Mammary epithelial cell (primary cell): ENCODE results near the gene PRR4.

Experiments used
- EZH2 ChIP-seq: IDR thresholded peaks from 2 replicates; pipeline ENCODE4 v1.6.1; 2012; ENCODE audit warnings: low read length, inconsistent platforms, borderline replicate concordance
- TF ChIP-seq, protein P1 (sequence below), 2 donors: IDR thresholded peaks in 1 of 2; conservative IDR thresholded peaks in 1 of 2; 2 replicates each; pipeline ENCODE4 v1.5.1; 2011 to 2012; ENCODE audit warnings: inconsistent platforms in 2 of 2, low read length in 2 of 2, mild to moderate bottlenecking in 2 of 2, control low read depth in 1 of 2, low read depth in 1 of 2; ENCODE audit not compliant: insufficient read depth in 1 of 2; ENCODE audit errors: extremely low read depth in 1 of 2

DNA sequence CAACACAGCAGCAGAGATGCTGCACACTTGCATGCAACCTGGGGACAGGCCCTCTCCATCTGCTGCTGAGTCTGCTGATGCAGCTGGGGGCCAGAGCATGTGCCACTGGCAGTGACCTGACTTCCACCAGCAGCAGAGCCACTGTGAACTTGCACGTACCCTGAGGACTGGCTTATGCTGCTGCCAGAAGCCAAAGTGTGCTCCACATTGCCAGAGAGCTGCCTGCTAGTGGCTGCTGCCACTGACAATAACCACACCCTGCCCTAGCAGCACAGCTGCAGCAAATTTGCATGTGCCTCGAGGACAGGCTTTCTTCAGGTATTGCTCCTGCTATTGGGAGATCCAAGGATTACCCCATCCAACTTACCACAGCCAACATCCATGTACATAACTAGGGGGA lies 4.5 kb upstream of the PRR4 start:
- TF ChIP-seq, protein P1, sequence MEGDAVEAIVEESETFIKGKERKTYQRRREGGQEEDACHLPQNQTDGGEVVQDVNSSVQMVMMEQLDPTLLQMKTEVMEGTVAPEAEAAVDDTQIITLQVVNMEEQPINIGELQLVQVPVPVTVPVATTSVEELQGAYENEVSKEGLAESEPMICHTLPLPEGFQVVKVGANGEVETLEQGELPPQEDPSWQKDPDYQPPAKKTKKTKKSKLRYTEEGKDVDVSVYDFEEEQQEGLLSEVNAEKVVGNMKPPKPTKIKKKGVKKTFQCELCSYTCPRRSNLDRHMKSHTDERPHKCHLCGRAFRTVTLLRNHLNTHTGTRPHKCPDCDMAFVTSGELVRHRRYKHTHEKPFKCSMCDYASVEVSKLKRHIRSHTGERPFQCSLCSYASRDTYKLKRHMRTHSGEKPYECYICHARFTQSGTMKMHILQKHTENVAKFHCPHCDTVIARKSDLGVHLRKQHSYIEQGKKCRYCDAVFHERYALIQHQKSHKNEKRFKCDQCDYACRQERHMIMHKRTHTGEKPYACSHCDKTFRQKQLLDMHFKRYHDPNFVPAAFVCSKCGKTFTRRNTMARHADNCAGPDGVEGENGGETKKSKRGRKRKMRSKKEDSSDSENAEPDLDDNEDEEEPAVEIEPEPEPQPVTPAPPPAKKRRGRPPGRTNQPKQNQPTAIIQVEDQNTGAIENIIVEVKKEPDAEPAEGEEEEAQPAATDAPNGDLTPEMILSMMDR (conservative IDR thresholded peaks at IDR 0.05 in 1 of 2, IDR thresholded peaks at IDR 0.05 in 1 of 2; ENCODE audit: extremely low read depth in 1 of 2, insufficient read depth in 1 of 2, low read depth in 1 of 2, low read length in 2 of 2): no peak
- no peak for TF ChIP-seq EZH2
